Cardiac muscle cell (in vitro differentiated cells and primary cell): Measurements from ENCODE around the gene PPIB. TPM values are rescaled to one million over a fixed set of nuclear protein-coding genes. Genes with fewer than 3 reads are reported as not detected.
A peak's percentile ranks its signal among the peaks of the same experiment; 100 is the strongest.

Experiments used
- DNase-seq, 2 donors: peaks; one replicate each; pipeline versions ENCODE4 v3.0.0 to v3.0.0-alpha.2; 2010 to 2017; ENCODE audit warnings: low read depth in 1 of 2, low spot score in 1 of 2
- H3K27ac ChIP-seq: fragments of 200-600 bp; sonication (generic); 2 replicates; pipeline ENCODE4 v1.5.1; 2016
- H3K27me3 ChIP-seq: fragments of 200-600 bp; sonication (generic); 2 replicates; pipeline ENCODE4 v1.6.0; 2016; ENCODE audit warnings: control low read depth
- H3K36me3 ChIP-seq: fragments of 200-600 bp; sonication (generic); 2 replicates; pipeline ENCODE4 v1.5.1; 2016; ENCODE audit warnings: control low read depth
- H3K4me1 ChIP-seq: fragments of 200-600 bp; sonication (generic); 2 replicates; pipeline ENCODE4 v1.8.1; 2017; ENCODE audit warnings: low read depth, mild to moderate bottlenecking, mixed run types
- H3K4me3 ChIP-seq: fragments of 200-600 bp; sonication (generic); 2 replicates; pipeline ENCODE4 v1.5.1; 2016; ENCODE audit warnings: mild to moderate bottlenecking
- H3K9me3 ChIP-seq: fragments of 200-600 bp; sonication (generic); 2 replicates; pipeline ENCODE4 v1.5.1; 2017; ENCODE audit warnings: low read depth, mild to moderate bottlenecking, control low read depth
- polyA plus RNA-seq: library from polyadenylated mRNA; unstranded; fragments of >200 nt; fragmentation: Nextera tagmentation; extraction: Ambion mirVana; gene quantifications from 2 replicates; pipeline ENCODE4 v1.2.1, GENCODE V29; 2016
- total RNA-seq: library from RNA; depleted of rRNA; stranded (reverse); fragments of >200 nt; gene quantifications from 2 replicates; pipeline ENCODE4 v1.2.3, GENCODE V29; 2016
- TF ChIP-seq, protein P1 (sequence below): IDR thresholded peaks from 2 replicates; pipeline ENCODE4 v1.5.1; 2012; ENCODE audit warnings: low read depth, mild to moderate bottlenecking, low read length

The PPIB gene
- total and polyA plus RNA-seq, 2 experiments from 2014 or later, result 382 to 1,055 TPM

DNA sequence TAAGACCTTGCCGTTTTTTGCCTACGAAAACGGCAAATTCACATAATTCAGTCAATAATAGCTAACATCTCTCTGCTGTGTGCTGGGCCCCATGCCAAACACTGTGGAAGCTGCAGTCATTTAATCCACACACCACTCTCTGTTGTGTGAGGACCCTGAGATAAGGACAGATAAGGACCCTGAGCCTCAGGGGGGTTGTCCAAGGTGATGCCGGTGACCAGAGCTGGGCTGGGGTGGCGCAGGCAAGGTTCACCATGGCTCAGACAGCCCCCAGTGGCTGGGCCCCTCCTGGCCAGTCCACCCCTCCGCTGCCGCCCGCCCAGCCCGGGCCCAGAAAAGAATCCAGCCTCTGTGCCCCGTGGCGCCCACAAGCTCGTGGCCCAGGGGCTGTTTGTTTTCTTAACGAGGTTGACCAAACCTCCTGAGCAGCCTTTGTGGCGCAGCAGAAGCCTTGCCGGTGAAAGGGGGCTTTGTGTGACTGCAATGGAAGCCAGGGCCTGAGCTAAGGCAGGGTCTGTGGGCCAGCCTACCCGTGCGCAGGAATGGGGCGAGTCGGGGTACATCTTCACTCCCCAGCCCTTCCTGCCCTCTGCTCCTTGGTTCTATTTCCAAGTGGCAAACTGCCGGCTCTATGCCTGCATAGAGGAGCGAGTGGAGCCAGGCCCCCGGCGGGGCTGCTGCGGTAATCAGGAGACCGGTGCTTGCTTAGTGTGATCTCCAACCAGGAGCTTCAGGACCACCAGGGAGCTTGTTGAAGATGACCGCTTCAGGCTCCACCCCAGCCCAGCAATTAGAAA is 15.7 kb downstream of the PPIB start:
- Histone ChIP-seq H3K4me1 (peaks cover 17% of the 10 kb centered on the region), H3K9me3 (no peaks in the 10 kb centered on the region), H3K4me3 (no peak overlapping the region), H3K27me3 (peaks cover 6% of the 10 kb centered on the region), H3K36me3 (peaks cover 8% of the 10 kb centered on the region), H3K27ac (peak overlapping the region; percentile 44)
- TF ChIP-seq, protein P1, sequence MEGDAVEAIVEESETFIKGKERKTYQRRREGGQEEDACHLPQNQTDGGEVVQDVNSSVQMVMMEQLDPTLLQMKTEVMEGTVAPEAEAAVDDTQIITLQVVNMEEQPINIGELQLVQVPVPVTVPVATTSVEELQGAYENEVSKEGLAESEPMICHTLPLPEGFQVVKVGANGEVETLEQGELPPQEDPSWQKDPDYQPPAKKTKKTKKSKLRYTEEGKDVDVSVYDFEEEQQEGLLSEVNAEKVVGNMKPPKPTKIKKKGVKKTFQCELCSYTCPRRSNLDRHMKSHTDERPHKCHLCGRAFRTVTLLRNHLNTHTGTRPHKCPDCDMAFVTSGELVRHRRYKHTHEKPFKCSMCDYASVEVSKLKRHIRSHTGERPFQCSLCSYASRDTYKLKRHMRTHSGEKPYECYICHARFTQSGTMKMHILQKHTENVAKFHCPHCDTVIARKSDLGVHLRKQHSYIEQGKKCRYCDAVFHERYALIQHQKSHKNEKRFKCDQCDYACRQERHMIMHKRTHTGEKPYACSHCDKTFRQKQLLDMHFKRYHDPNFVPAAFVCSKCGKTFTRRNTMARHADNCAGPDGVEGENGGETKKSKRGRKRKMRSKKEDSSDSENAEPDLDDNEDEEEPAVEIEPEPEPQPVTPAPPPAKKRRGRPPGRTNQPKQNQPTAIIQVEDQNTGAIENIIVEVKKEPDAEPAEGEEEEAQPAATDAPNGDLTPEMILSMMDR, result no peak
- peak; percentile 39 to 58 for DNase-seq

DNA sequence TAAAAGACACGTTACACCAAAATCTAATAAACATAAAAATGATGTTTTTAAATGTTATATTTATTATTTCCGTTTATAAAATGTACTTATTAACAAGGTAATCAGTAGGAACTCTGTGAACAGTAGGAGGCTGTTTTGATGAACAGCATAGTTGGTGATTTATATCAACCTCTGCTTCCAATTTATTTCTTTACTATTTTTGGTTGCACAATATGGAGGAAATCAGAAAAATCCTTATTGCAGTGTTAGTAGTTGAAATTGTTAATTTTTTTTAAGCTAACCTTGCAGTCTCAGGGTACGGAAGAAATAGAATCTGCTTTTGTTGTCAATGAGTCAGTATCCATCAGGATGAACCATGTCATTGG is 16.3 kb downstream of the PPIB start:
- no peaks in the 10 kb centered on the region for H3K9me3 ChIP-seq

DNA sequence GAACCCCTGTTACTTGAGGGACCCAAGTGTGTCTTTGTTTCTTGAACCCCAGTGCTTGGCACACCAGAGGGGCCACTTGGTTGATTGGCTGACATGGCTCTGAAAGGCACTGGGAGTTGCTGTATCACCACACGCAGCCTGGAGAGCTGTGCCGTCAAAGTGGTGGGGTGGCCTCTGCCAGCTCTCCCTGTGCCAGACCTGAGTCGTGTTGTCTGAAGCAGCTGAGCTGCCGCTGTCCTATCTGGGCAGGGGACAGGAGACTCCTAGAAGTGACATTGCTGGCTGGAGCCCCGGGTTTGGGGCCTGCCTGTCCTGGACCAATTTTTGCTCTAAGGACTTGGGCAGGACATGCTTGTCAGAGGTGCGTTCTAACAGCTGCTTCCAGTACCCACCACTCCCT is 16.8 kb downstream of the PPIB start:
- TF ChIP-seq, protein P1, result no peak
- H3K27ac ChIP-seq, result peak overlapping the region; percentile 55
- no peaks in the 10 kb centered on the region for H3K27me3 ChIP-seq
- peaks cover 17% of the 10 kb centered on the region for H3K4me1 ChIP-seq
- H3K36me3 ChIP-seq, result peaks cover 8% of the 10 kb centered on the region
- H3K9me3 ChIP-seq, result no peaks in the 10 kb centered on the region
- no peak for DNase-seq
- H3K4me3 ChIP-seq, result no peak overlapping the region

More for the DNA sequence above, 16.3 kb downstream of the PPIB start:
- no peak for DNase-seq
- Histone ChIP-seq H3K4me1 (peaks cover 17% of the 10 kb centered on the region), H3K4me3 (no peak overlapping the region), H3K36me3 (peaks cover 8% of the 10 kb centered on the region), H3K27ac (peak overlapping the region; percentile 55), H3K27me3 (no peaks in the 10 kb centered on the region)
- TF ChIP-seq, protein P1, result no peak

DNA sequence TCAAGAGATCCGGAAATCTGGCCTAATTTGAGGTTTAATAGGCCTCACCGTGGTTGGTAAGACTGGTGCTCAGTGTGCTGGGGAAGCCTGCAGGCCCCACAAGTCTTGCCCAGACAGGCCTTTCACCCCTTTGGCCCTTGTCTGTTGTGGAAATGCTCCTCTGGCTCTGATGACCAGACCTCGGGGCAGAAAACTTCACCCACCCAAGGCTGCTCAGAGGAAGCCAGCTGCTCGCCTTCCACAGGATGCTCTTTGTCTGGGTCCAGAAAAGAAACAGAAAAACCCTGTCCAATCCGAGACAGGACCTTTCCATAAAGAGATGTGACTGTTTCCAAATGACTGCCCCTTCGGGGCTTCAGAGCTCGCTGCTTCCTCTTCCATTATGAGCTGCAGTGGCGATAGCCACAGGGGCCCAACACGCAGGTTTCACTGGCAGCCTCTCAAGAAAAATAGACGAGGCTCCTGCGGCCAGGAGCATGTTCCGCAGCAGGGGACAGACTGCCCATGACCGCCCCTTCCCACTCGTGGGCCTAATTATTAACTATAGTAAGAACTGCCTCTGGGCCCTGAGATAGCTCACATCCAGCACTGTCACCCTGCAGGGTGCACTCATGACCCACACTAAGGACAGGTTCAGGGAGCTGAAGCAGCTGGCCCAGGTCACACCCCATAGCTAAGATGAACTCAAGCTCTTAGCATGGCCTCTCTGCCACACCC is 18.1 kb downstream of the PPIB start:
- Histone ChIP-seq H3K4me3 (no peak overlapping the region), H3K4me1 (peaks cover 14% of the 10 kb centered on the region), H3K27me3 (no peaks in the 10 kb centered on the region), H3K9me3 (no peaks in the 10 kb centered on the region), H3K27ac (no peak overlapping the region), H3K36me3 (peaks cover 8% of the 10 kb centered on the region)
- DNase-seq, result no peak
- TF ChIP-seq, protein P1, result no peak

DNA sequence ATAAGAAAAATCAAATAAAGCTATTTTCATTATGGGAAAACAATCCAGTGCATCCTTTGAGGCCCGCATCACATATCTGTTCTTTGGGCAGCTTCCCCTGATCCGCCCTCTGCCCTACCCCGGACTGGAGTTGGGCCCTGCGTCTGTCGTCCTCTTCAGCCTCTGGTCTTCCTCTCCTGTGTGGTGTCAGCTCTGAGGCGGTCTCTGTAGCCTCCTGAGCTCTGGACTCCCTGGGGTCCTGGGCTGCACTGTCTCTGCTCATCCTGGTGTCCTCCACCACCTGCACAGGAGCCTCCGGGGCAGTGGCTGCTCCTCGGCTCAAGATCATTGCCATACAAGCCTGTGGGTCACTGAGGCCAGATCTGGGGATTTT is 18.6 kb downstream of the PPIB start:
- no peak overlapping the region for H3K27ac ChIP-seq
- DNase-seq, result no peak
- TF ChIP-seq, protein P1, result no peak

More for the DNA sequence above, 18.6 kb downstream of the PPIB start:
- H3K4me3 ChIP-seq, result no peak overlapping the region
- peaks cover 8% of the 10 kb centered on the region for H3K36me3 ChIP-seq
- no peaks in the 10 kb centered on the region for H3K9me3 ChIP-seq
- no peaks in the 10 kb centered on the region for H3K27me3 ChIP-seq
- peaks cover 14% of the 10 kb centered on the region for H3K4me1 ChIP-seq
